ENCODE results near the gene TNIP1.

Gene TNIP1

DNA sequence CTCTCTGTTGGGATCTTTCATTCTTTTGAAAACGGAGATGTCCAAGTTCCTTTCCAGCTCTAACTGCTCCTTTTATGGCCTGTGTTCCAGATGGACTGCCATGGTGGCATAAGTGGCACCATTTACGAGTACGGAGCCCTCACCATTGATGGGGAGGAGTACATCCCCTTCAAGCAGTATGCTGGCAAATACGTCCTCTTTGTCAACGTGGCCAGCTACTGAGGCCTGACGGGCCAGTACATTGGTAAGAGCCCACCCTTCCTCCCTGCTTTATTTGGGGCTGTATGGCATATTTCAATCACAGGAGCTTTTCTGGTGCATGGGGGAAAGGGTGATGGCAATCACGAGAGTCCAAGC lies 55.6 kb downstream of the TNIP1 start:
- no peak for FAIRE-seq
- TF ChIP-seq POLR2AphosphoS5 (IDR thresholded peaks at IDR 0.05; ENCODE audit: low read depth, low read length), result no peak
- no peak for TF ChIP-seq POLR2A (IDR thresholded peaks at IDR 0.05; ENCODE audit: low read depth, low read length)
- TF ChIP-seq TAF1 (IDR thresholded peaks at IDR 0.05; ENCODE audit: borderline replicate concordance, low read depth, low read length), result no peak
- DNase-seq (ENCODE audit: insufficient read length), result no peak

DNA sequence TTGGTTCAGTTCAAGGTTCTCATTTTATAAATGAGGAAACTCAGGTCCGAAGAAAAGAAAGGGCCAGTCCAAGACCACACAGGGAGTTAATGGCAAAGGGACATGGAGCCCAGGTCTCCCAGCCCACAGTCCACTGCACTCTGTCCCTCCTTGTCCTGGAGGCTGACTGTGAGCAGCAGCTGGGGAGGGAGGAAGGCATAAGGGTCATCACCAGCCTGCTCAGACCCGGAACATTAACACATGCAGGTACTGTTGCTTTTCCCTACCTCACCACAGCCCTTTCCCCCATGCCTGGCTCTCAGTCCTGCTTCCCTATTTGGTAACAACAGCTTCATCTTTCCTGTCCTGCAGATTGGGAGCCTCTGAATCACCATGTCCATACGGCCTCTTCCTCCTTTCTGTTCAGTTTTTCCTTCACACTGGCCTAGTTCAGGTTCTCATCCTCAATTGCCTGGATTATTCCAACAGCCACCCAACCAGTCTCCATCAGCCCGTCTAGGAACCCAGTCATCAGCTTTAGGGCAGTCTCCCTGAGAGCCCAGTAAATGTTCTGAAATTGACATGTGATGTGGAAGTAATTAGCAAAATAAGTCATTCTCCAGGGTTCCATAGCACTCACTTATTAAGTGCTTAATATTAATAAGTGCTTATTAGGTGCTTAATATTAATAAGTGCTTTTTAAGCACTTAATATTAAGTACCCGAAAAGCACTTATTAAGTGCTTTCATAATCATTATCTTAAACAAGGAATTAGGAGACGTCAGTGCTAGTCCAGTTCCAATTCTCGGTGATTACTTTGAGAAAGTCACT lies 56.2 kb downstream of the TNIP1 start:
- 0 out of 2 replicates have a peak, but pooled peaks have one; percentile 11 for TF ChIP-seq POLR2A (IDR thresholded peaks at IDR 0.05; ENCODE audit: low read depth, low read length)
- no peak for TF ChIP-seq POLR2AphosphoS5 (IDR thresholded peaks at IDR 0.05; ENCODE audit: low read depth, low read length)
- TF ChIP-seq TAF1 (IDR thresholded peaks at IDR 0.05; ENCODE audit: borderline replicate concordance, low read depth, low read length), result no peak
- DNase-seq (ENCODE audit: insufficient read length), result no peak
- no peak for FAIRE-seq

DNA sequence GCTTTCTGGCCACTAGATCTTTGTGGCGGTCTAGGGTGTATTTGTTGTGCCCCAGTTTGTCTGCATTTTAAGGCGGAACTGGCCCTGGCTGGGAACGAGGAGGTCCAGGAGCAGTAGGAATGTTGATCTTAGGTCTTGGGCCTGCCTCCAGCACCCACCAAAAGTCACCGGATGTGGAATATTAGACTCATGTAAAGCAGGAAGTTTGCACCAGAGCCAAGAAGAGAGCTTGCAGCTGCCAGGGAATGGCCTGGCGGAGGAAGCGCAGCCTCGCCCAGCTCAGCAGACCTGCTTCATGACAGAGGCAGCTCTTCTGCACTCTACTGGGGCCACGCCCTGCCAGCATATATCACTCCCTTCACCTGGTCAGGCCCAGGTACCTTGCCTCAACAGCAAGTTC lies 57.2 kb downstream of the TNIP1 start:
- DNase-seq (ENCODE audit: insufficient read length), result no peak
- TF ChIP-seq POLR2AphosphoS5 (IDR thresholded peaks at IDR 0.05; ENCODE audit: low read depth, low read length), result no peak
- no peak for FAIRE-seq

DNA sequence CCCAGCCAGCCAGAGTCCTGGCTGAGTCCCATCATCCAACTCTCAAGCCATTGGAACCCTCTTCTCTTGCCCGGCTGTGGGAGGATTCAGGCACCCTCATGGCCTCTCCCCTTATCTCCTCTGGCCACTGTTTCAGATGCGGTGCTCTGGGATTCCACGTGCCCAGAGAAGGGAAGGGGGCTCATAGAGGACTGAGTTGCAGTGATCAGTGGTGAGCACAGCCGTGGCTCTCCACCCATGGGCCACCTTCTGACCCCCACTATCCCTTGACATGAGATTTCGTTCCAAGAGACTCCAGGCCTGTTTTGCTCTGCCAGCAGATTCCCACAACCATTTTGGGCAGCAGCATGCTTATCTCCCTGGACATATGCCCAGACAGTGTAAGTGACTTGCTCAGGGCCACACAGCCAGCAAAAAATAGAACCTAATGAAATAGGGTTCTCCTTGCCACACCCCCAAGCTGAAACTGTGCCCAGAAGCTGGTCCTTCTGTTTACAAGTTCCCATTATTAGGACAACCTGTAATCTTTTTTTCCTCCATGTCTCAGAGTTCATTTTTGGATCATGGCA lies 57.7 kb downstream of the TNIP1 start:
- no peak for TF ChIP-seq POLR2A (IDR thresholded peaks at IDR 0.05; ENCODE audit: low read depth, low read length)
- TF ChIP-seq TAF1 (IDR thresholded peaks at IDR 0.05; ENCODE audit: borderline replicate concordance, low read depth, low read length), result no peak
- TF ChIP-seq POLR2AphosphoS5 (IDR thresholded peaks at IDR 0.05; ENCODE audit: low read depth, low read length), result no peak
- no peak for DNase-seq (ENCODE audit: insufficient read length)
- no peak for FAIRE-seq

DNA sequence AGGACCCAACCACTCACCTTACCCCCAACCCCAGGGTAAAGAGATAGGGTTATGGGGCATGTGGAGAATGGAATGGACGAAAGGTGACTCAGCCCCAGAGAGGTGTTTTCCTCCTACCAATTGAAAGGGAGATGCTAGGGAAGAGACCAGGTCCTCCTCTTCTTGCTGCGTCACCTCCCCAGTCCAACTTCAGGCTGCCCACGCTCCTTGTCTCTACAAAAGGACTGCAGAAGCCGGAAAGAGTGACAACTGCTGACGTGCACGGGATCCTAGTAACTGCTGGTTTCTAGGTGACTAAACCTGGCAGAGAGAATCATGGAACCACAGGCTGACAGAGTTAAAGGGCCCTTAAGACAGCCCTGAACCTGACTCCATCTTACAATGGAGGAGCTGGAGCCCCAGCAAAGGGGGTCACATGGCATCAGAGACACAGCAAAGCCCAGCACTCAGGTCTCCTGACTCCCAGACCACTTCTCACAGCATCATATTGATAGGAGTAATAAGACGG lies 58.3 kb downstream of the TNIP1 start:
- FAIRE-seq (no peak), DNase-seq (ENCODE audit: insufficient read length) (no peak)
- TF ChIP-seq TAF1 (IDR thresholded peaks at IDR 0.05; ENCODE audit: borderline replicate concordance, low read depth, low read length) (no peak), POLR2A (IDR thresholded peaks at IDR 0.05; ENCODE audit: low read depth, low read length) (no peak), POLR2AphosphoS5 (IDR thresholded peaks at IDR 0.05; ENCODE audit: low read depth, low read length) (no peak)

DNA sequence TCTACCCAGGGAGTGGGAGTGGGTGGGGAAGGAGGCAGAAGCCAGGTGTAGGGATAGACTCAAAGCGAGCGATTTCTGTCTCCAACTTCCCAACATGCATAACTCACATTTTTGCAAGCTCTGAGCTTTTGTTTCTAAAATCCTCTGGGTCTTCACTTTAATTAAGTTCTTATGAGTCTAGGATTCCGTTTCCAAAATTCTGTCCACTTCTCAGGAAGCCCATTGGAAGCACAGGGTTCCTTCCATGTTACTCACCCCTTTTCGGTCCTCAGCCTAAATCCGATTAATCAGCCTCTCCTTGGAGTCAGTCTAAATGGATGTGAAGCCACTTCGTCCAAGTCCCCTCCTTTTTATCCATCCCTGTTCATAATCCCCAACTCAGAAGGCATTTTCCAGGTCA lies 59.1 kb downstream of the TNIP1 start:
- TF ChIP-seq POLR2AphosphoS5 (IDR thresholded peaks at IDR 0.05; ENCODE audit: low read depth, low read length) (no peak), POLR2A (IDR thresholded peaks at IDR 0.05; ENCODE audit: low read depth, low read length) (no peak), TAF1 (IDR thresholded peaks at IDR 0.05; ENCODE audit: borderline replicate concordance, low read depth, low read length) (no peak)
- no peak for FAIRE-seq
- DNase-seq (ENCODE audit: insufficient read length), result no peak

DNA sequence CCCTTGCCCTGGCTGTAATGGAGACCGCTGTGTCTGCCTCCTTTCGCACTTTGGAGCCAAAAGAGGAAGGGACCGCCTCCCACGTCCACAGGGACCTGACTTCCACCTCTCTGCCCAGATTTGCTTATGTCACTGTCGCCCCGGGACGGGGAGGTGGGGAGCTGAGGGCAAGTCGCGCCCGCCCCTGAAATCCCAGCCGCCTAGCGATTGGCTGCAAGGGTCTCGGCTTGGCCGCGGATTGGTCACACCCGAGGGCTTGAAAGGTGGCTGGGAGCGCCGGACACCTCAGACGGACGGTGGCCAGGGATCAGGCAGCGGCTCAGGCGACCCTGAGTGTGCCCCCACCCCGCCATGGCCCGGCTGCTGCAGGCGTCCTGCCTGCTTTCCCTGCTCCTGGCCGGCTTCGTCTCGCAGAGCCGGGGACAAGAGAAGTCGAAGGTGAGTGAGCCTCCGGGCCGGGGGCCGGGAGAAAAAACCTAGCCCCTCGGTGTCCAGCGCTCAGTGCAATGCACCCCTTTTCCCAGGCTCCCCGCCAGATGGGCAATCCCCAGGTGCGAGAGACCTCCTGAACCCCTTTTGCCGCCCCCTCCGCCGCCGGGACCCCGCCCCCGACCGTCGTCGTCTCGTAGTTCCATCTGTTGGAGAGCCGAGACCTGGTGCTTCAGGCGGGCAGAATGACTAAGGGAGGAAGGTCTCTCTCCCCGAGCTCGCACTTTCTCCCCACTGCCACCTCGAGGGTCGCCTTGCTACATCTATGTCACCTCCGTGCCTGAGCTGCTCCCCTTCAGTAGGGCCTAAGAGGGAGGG lies 60.3 kb downstream of the TNIP1 start, which contains the start of gene GPX3:
Gene GPX3 (plus strand): TSS at position 288 of the 807 bp plus-strand sequence. CDS start 64 bp downstream, at position 352.
- no peak for FAIRE-seq

DNA sequence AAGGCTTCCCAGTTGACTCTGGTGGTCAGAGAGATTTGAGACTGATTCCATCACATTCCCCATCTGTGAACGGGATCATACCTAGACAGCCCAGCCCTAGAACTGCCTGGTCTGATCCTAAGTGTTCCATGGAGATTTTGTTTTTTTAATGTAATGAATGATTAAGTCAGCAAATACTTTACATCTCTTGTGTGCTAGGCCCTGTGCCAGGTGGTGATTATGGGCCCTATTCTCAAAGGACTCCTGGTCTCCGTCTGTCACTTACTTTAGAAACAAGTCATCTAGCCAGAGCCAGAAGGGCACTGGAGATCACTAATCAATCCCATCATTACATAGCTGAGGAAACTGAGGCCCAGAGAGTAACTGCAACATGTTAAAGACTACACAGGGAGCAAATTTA lies 61.5 kb downstream of the TNIP1 start:
- DNase-seq (ENCODE audit: insufficient read length) (no peak), FAIRE-seq (no peak)
- no peak for TF ChIP-seq POLR2AphosphoS5 (IDR thresholded peaks at IDR 0.05; ENCODE audit: low read depth, low read length)
- no peak for TF ChIP-seq TAF1 (IDR thresholded peaks at IDR 0.05; ENCODE audit: borderline replicate concordance, low read depth, low read length)
- TF ChIP-seq POLR2A (IDR thresholded peaks at IDR 0.05; ENCODE audit: low read depth, low read length), result no peak

More for the DNA sequence above, 60.3 kb downstream of the TNIP1 start, which contains the start of gene GPX3:
- TF ChIP-seq POLR2A (IDR thresholded peaks at IDR 0.05; ENCODE audit: low read depth, low read length) (no peak), POLR2AphosphoS5 (IDR thresholded peaks at IDR 0.05; ENCODE audit: low read depth, low read length) (no peak), TAF1 (IDR thresholded peaks at IDR 0.05; ENCODE audit: borderline replicate concordance, low read depth, low read length) (no peak)
- DNase-seq (ENCODE audit: insufficient read length), result peak; percentile 48

DNA sequence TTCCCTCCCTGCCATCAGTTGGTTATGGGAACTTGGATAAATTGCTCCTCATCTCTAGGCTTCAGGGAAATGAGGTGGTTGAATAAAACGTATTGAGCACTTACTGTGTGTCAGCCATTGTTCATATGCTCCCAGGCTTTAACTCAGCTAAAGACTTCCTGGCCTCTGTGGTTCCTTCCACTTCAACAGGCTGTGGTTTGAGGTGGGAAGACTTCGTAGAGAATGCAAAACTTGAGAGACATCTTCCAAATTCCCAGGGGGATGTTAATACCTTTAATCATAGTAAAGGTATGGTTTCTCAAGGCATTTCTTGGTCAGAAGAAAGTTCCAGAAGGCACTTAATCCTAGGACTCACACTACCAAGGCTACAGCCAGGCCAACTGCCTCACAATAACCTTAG lies 62.0 kb downstream of the TNIP1 start:
- no peak for DNase-seq (ENCODE audit: insufficient read length)
- TF ChIP-seq POLR2A (IDR thresholded peaks at IDR 0.05; ENCODE audit: low read depth, low read length) (no peak), TAF1 (IDR thresholded peaks at IDR 0.05; ENCODE audit: borderline replicate concordance, low read depth, low read length) (no peak), POLR2AphosphoS5 (IDR thresholded peaks at IDR 0.05; ENCODE audit: low read depth, low read length) (no peak)
- FAIRE-seq, result no peak

DNA sequence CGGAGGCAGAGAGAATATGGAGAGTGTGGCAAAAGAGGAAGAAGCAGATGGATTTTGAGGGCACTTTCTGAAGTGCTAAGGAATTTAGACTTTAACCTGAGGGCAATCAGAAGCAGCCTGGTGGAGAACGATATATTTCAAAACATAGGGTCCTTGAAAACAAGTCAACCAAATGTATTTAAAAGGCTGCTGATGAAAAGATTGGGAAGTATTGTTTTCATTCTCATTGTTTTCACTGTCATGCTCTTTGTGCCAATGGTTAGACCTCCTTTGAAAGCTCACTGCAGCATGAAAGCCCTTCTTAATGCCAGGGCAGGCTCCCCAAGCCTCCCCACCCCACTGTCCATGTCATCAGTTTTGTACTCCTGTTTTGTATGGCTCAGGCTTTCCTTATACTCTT lies 62.9 kb downstream of the TNIP1 start:
- DNase-seq (ENCODE audit: insufficient read length) (no peak), FAIRE-seq (no peak)
- TF ChIP-seq TAF1 (IDR thresholded peaks at IDR 0.05; ENCODE audit: borderline replicate concordance, low read depth, low read length) (no peak), POLR2AphosphoS5 (IDR thresholded peaks at IDR 0.05; ENCODE audit: low read depth, low read length) (no peak), POLR2A (IDR thresholded peaks at IDR 0.05; ENCODE audit: low read depth, low read length) (no peak)

DNA sequence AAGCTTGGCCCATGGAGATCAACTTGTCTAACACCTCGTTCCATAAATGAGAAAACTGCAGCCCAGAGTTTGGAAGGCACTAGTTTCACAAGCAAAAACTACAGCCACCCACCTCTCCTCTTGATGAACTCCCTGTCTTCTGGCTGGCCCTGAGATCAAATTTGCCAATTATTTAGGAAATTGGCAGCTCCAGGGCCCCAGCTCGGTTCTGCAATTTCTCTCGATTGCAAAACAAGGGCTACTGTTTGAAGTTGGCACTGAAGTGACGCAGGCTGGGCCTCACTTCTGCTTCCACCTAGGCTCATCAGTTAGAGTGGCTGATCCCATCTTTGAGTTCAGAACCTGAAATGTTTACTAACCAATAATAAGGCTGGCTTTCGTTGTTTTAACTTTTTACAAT lies 64.1 kb downstream of the TNIP1 start:
- FAIRE-seq (no peak), DNase-seq (ENCODE audit: insufficient read length) (no peak)
- no peak for TF ChIP-seq TAF1 (IDR thresholded peaks at IDR 0.05; ENCODE audit: borderline replicate concordance, low read depth, low read length)
- TF ChIP-seq POLR2A (IDR thresholded peaks at IDR 0.05; ENCODE audit: low read depth, low read length), result no peak
- no peak for TF ChIP-seq POLR2AphosphoS5 (IDR thresholded peaks at IDR 0.05; ENCODE audit: low read depth, low read length)

Data from GM12892 (cell line).